Mesendoderm (in vitro differentiated cells): ENCODE results near the gene RMDN2.
"Not testable (repeated sequence)": the region's sequence is repeated elsewhere in the genome, so short reads cannot be mapped to it uniquely, and the experiment has no call there.

Source experiments
- DNase-seq: peaks from one replicate; pipeline ENCODE4 v3.0.0; 2013
- H2AK5ac ChIP-seq: 2 replicates; pipeline ENCODE4 v1.6.1; 2013; ENCODE audit warnings: low read length, inconsistent platforms
- H2BK120ac ChIP-seq: 2 replicates; pipeline ENCODE4 v1.6.1; 2013; ENCODE audit warnings: low read depth, mild to moderate bottlenecking, low read length, moderate library complexity, mixed read lengths
- H2BK15ac ChIP-seq: replicated peaks from 2 replicates; pipeline ENCODE4 v1.6.1; 2013; ENCODE audit warnings: low read depth, mild to moderate bottlenecking, moderate library complexity
- H2BK5ac ChIP-seq: 2 replicates; pipeline ENCODE4 v1.6.1; 2013; ENCODE audit warnings: low read length, inconsistent platforms
- H3K18ac ChIP-seq: 2 replicates; pipeline ENCODE4 v1.6.1; 2013; ENCODE audit warnings: mild to moderate bottlenecking, low read length, mixed read lengths
- H3K23ac ChIP-seq: one replicate; pipeline ENCODE4 v1.6.1; 2013; ENCODE audit warnings: low read length
- H3K27ac ChIP-seq: 2 replicates; pipeline ENCODE4 v1.5.1; 2013; ENCODE audit warnings: low read depth, mild to moderate bottlenecking, inconsistent platforms, low read length, moderate library complexity
- H3K27me3 ChIP-seq: 2 replicates; pipeline ENCODE4 v1.6.1; 2013; ENCODE audit warnings: low read length, control low read depth, mild to moderate bottlenecking, inconsistent platforms; ENCODE audit not compliant: insufficient read depth, poor library complexity
- H3K36me3 ChIP-seq: 2 replicates; pipeline ENCODE4 v1.6.1; 2013; ENCODE audit warnings: low read length, inconsistent platforms; ENCODE audit not compliant: control insufficient read depth, insufficient read depth
- H3K4ac ChIP-seq: one replicate; pipeline ENCODE4 v1.6.1; 2013; ENCODE audit warnings: low read depth, mild to moderate bottlenecking, low read length, moderate library complexity
- H3K4me1 ChIP-seq: 2 replicates; pipeline ENCODE4 v1.6.1; 2013; ENCODE audit warnings: low read depth, low read length, inconsistent platforms; ENCODE audit not compliant: control insufficient read depth
- H3K4me2 ChIP-seq: 2 replicates; pipeline ENCODE4 v1.6.1; 2013; ENCODE audit warnings: low read length
- H3K4me3 ChIP-seq: 2 replicates; pipeline ENCODE4 v1.5.1; 2013; ENCODE audit warnings: mild to moderate bottlenecking, low read length
- H3K56ac ChIP-seq: one replicate; pipeline ENCODE4 v1.6.1; 2013; ENCODE audit warnings: low read length
- H3K79me1 ChIP-seq: 2 replicates; pipeline ENCODE4 v1.6.1; 2013; ENCODE audit warnings: low read length, inconsistent platforms
- H3K79me2 ChIP-seq: 2 replicates; pipeline ENCODE4 v1.6.1; 2013; ENCODE audit warnings: mild to moderate bottlenecking, low read length; ENCODE audit not compliant: control insufficient read depth, insufficient read depth
- H3K9ac ChIP-seq: 2 replicates; pipeline ENCODE4 v1.6.1; 2013; ENCODE audit warnings: low read length, inconsistent platforms
- H4K5ac ChIP-seq: one replicate; pipeline ENCODE4 v1.6.1; 2013; ENCODE audit warnings: low read length
- H4K8ac ChIP-seq: one replicate; pipeline ENCODE4 v1.6.1; 2013; ENCODE audit warnings: low read depth, mild to moderate bottlenecking, control low read depth, low read length, moderate library complexity
- WGBS: extraction: QIAGEN DNeasy Blood & Tissue Kit; methylation state at CpG from one replicate; pipeline ENCODE4 v1.1.7; 2013; ENCODE audit warnings: low lambda C conversion rate, missing lambda C conversion rate; ENCODE audit not compliant: insufficient coverage; ENCODE audit errors: extremely low coverage; 5-methylcytosine and 5-hydroxymethylcytosine counted together

Gene RMDN2

GRCh38 chr2:37997629-37998028 is 72.5 kb downstream of the RMDN2 start:
- no peak overlapping the region for H3K4ac ChIP-seq
- H2BK120ac ChIP-seq = no peak overlapping the region
- H2BK15ac ChIP-seq = no peak overlapping the region
- DNase-seq = no peak
- no peak overlapping the region for H2BK5ac ChIP-seq
- no peak overlapping the region for H3K4me3 ChIP-seq
- no peaks in the 10 kb centered on the region for H3K79me2 ChIP-seq
- no peaks in the 10 kb centered on the region for H3K27me3 ChIP-seq
- no peak overlapping the region for H3K56ac ChIP-seq
- no peak overlapping the region for H3K23ac ChIP-seq
- no peak overlapping the region for H2AK5ac ChIP-seq
- no peaks in the 10 kb centered on the region for H3K36me3 ChIP-seq
- H3K27ac ChIP-seq = no peak overlapping the region
- no peak overlapping the region for H3K9ac ChIP-seq
- WGBS = no CpG with 5 or more reads among the region's 1 CpG
- H3K4me2 ChIP-seq = no peak overlapping the region
- no peak overlapping the region for H3K18ac ChIP-seq
- no peak overlapping the region for H4K5ac ChIP-seq
- no peak overlapping the region for H4K8ac ChIP-seq
- H3K4me1 ChIP-seq = no peaks in the 10 kb centered on the region
- no peaks in the 10 kb centered on the region for H3K79me1 ChIP-seq

GRCh38 chr2:38000485-38001222 is 75.6 kb downstream of the RMDN2 start:
- H2BK15ac ChIP-seq = no peak overlapping the region
- H3K79me2 ChIP-seq = no peaks in the 10 kb centered on the region
- H3K9ac ChIP-seq = no peak overlapping the region
- H3K18ac ChIP-seq = no peak overlapping the region
- no peak overlapping the region for H2BK5ac ChIP-seq
- H4K8ac ChIP-seq = no peak overlapping the region
- H3K4me2 ChIP-seq = no peak overlapping the region
- no peak overlapping the region for H2BK120ac ChIP-seq
- no peak overlapping the region for H3K23ac ChIP-seq
- no peak overlapping the region for H3K27ac ChIP-seq
- H3K27me3 ChIP-seq = no peaks in the 10 kb centered on the region
- H3K4me3 ChIP-seq = no peak overlapping the region
- H3K4me1 ChIP-seq = no peaks in the 10 kb centered on the region
- H3K56ac ChIP-seq = no peak overlapping the region
- H2AK5ac ChIP-seq = no peak overlapping the region
- no peak overlapping the region for H3K4ac ChIP-seq
- no peaks in the 10 kb centered on the region for H3K79me1 ChIP-seq
- WGBS = no CpG with 5 or more reads among the region's 1 CpG
- no peak overlapping the region for H4K5ac ChIP-seq
- no peak for DNase-seq
- H3K36me3 ChIP-seq = no peaks in the 10 kb centered on the region

- not testable (repeated sequence) for H3K4me1 ChIP-seq, H2AK5ac ChIP-seq, H3K4me3 ChIP-seq, H3K27me3 ChIP-seq, DNase-seq, H2BK15ac ChIP-seq, H3K27ac ChIP-seq, H2BK120ac ChIP-seq, H3K9ac ChIP-seq, H3K79me2 ChIP-seq, H3K79me1 ChIP-seq, H3K18ac ChIP-seq, H3K23ac ChIP-seq, H3K4me2 ChIP-seq, H3K56ac ChIP-seq, H2BK5ac ChIP-seq, H4K5ac ChIP-seq, H3K36me3 ChIP-seq, H3K4ac ChIP-seq, H4K8ac ChIP-seq
- no CpG with 5 or more reads among the region's 6 CpGs for whole genome bisulfite sequencing
Observed at GRCh38 chr2:38010187-38010586, 85.1 kb downstream of the RMDN2 start.

- Histone ChIP-seq H3K27ac (no peak overlapping the region), H2BK120ac (no peak overlapping the region), H3K56ac (no peak overlapping the region), H2AK5ac (no peak overlapping the region), H3K23ac (no peak overlapping the region), H3K4me2 (no peak overlapping the region), H3K4me3 (no peak overlapping the region), H3K18ac (no peak overlapping the region), H4K5ac (no peak overlapping the region), H3K79me2 (no peaks in the 10 kb centered on the region), H3K4me1 (no peaks in the 10 kb centered on the region), H3K79me1 (no peaks in the 10 kb centered on the region), H2BK15ac (no peak overlapping the region), H3K36me3 (no peaks in the 10 kb centered on the region), H4K8ac (no peak overlapping the region), H2BK5ac (no peak overlapping the region), H3K4ac (no peak overlapping the region), H3K9ac (no peak overlapping the region), H3K27me3 (no peaks in the 10 kb centered on the region)
- DNase-seq = no peak
- no CpG with 5 or more reads among the region's 1 CpG for WGBS
Observed at GRCh38 chr2:38010995-38011394, 85.9 kb downstream of the RMDN2 start.

- no CpG with 5 or more reads among the region's 3 CpGs for WGBS
- no peak overlapping the region for H3K4me3 ChIP-seq
- no peak overlapping the region for H2BK15ac ChIP-seq
- no peaks in the 10 kb centered on the region for H3K79me2 ChIP-seq
- H3K18ac ChIP-seq = no peak overlapping the region
- H3K27me3 ChIP-seq = no peaks in the 10 kb centered on the region
- H4K5ac ChIP-seq = no peak overlapping the region
- no peak overlapping the region for H3K9ac ChIP-seq
- no peak overlapping the region for H3K4ac ChIP-seq
- no peaks in the 10 kb centered on the region for H3K4me1 ChIP-seq
- no peak overlapping the region for H3K23ac ChIP-seq
- H3K27ac ChIP-seq = no peak overlapping the region
- H3K36me3 ChIP-seq = no peaks in the 10 kb centered on the region
- H3K4me2 ChIP-seq = no peak overlapping the region
- no peaks in the 10 kb centered on the region for H3K79me1 ChIP-seq
- no peak overlapping the region for H2BK120ac ChIP-seq
- DNase-seq = no peak
- no peak overlapping the region for H2BK5ac ChIP-seq
- no peak overlapping the region for H2AK5ac ChIP-seq
- no peak overlapping the region for H3K56ac ChIP-seq
- no peak overlapping the region for H4K8ac ChIP-seq
Observed at GRCh38 chr2:38013158-38013752, 88.2 kb downstream of the RMDN2 start.

- no peak overlapping the region for H3K56ac ChIP-seq
- H3K4me2 ChIP-seq = no peak overlapping the region
- no CpG with 5 or more reads among the region's 1 CpG for WGBS
- no peak overlapping the region for H4K5ac ChIP-seq
- no peak overlapping the region for H4K8ac ChIP-seq
- no peaks in the 10 kb centered on the region for H3K79me1 ChIP-seq
- no peak overlapping the region for H3K4ac ChIP-seq
- no peak overlapping the region for H3K27ac ChIP-seq
- H2BK120ac ChIP-seq = no peak overlapping the region
- H3K9ac ChIP-seq = no peak overlapping the region
- H3K36me3 ChIP-seq = no peaks in the 10 kb centered on the region
- no peak overlapping the region for H3K23ac ChIP-seq
- no peaks in the 10 kb centered on the region for H3K79me2 ChIP-seq
- peaks cover 3% of the 10 kb centered on the region for H3K4me1 ChIP-seq
- no peaks in the 10 kb centered on the region for H3K27me3 ChIP-seq
- H2BK15ac ChIP-seq = no peak overlapping the region
- no peak overlapping the region for H3K18ac ChIP-seq
- DNase-seq = no peak
- H2AK5ac ChIP-seq = no peak overlapping the region
- H3K4me3 ChIP-seq = no peak overlapping the region
- H2BK5ac ChIP-seq = no peak overlapping the region
Observed at GRCh38 chr2:38016219-38016618, 91.1 kb downstream of the RMDN2 start.
